Right lobe of liver (tissue), 6 donors: ENCODE data around the gene KCNIP3. TPM values are rescaled to one million over a fixed set of nuclear protein-coding genes. Genes with fewer than 3 reads are reported as not detected.

Source experiments
- ATAC-seq, 4 donors: fragments of 200-7000 bp; cut with Tn5 transposase; one replicate each; pipeline ENCODE4 v1.9.1; 2020; ENCODE audit warnings: mild to moderate bottlenecking in 4 of 4, moderate library complexity in 4 of 4
- DNase-seq, 3 donors: peaks; one replicate each; pipeline ENCODE4 v3.0.0-alpha.2; 2020
- H3K27ac ChIP-seq, 3 donors: fragments of 200-600 bp; one replicate each; pipeline ENCODE4 v1.8.0; 2022
- H3K27me3 ChIP-seq, 2 donors: fragments of 200-600 bp; one replicate each; pipeline ENCODE4 v1.8.0; 2022
- H3K36me3 ChIP-seq, 4 donors: fragments of 200-600 bp; sonication (generic) in 1 of 4; one replicate each; pipeline versions ENCODE4 v1.5.1 to v1.8.0; 2017 to 2022; ENCODE audit warnings: control low read depth in 1 of 4
- H3K4me1 ChIP-seq, 4 donors: fragments of 200-600 bp; sonication (generic) in 1 of 4; one replicate each; pipeline versions ENCODE4 v1.5.1 to v1.8.0; 2017 to 2022; ENCODE audit warnings: control low read depth in 1 of 4
- H3K4me3 ChIP-seq, 3 donors: fragments of 200-600 bp; one replicate each; pipeline ENCODE4 v1.8.0; 2022
- H3K9me3 ChIP-seq, 4 donors: fragments of 200-600 bp; sonication (generic) in 1 of 4; one replicate each; pipeline versions ENCODE4 v1.5.1 to v1.8.0; 2017 to 2022; ENCODE audit warnings: control low read depth in 1 of 4
- CTCF ChIP-seq, 4 donors: fragments of 200-600 bp in 3 of 4; fragments of 450-650 bp in 1 of 4; IDR thresholded peaks; one replicate each; pipeline versions ENCODE4 v1.5.1 to v1.8.0; 2016 to 2022; ENCODE audit warnings: antibody characterized with exemption in 4 of 4, mild to moderate bottlenecking in 2 of 4
- POLR2A ChIP-seq: fragments of 450-650 bp; IDR thresholded peaks from one replicate; pipeline ENCODE4 v1.6.1; 2017; ENCODE audit warnings: antibody characterized with exemption, mild to moderate bottlenecking
- WGBS: methylation state at CpG from one replicate; pipeline ENCODE4 v1.1.6; 2018; ENCODE audit warnings: low coverage, low lambda C conversion rate; ENCODE audit not compliant: insufficient coverage; ENCODE audit errors: missing lambda C conversion rate; 5-methylcytosine and 5-hydroxymethylcytosine counted together
- intact Hi-C, 2 donors: fragments of 100-400 bp; cut with DNase I; formaldehyde crosslinking; loops; one replicate each; pipeline versions ENCODE4 v1.11.2 to v1.14.1; 2022
- total RNA-seq, 6 experiments: library from RNA; depleted of rRNA in 2 of 6; stranded (reverse); fragments of >200 nt in 2 of 6; fragmentation: NEBNext Ultra II Directional in 3 of 6; extraction: Animal tissue kit (Norgen Biotek cat#: 25700) in 3 of 6; gene quantifications; one replicate each; pipeline versions ENCODE4 v1.1.0 to v1.2.4, GENCODE V29; 2016 to 2023
- donor health status: DM: no; HTN: yes; CAD: no.
- donor health status: DM: no; HTN: no; CAD: no.
- donor health status: DM: no; HTN: no; CAD: no.
- donor health status: DM: no; HTN: yes; CAD: no.
- donor health status: DM: no; HTN: yes; CAD: no.

The KCNIP3 gene
- total RNA-seq, 6 experiments from 2014 or later: 0.46 to 3.3 (median 1.2) TPM

GRCh38 chr2:95390881-95391321 is 93.8 kb downstream of the KCNIP3 start:
- ATAC-seq (peak in 3 of 4 donors; percentile 2 to 15 (median 5)), DNase-seq (no peak)
- Histone ChIP-seq H3K4me1 (peaks cover 0 to 54% (median 20%) of the 10 kb centered on the region in 4 donors), H3K9me3 (no peaks in the 10 kb centered on the region), H3K36me3 (no peaks in the 10 kb centered on the region), H3K4me3 (no peak overlapping the region), H3K27ac (peak overlapping the region in 2 of 3 donors; percentile 75 to 89), H3K27me3 (no peaks in the 10 kb centered on the region)
- intact Hi-C loops: no loop called here
- TF ChIP-seq CTCF (IDR thresholded peaks at IDR 0.05) (no peak), POLR2A (no peak)
- WGBS: 58% methylated on average over 3 of the region's 11 CpGs

- intact Hi-C loops: no loop called here
- H3K27ac ChIP-seq: peak overlapping the region; percentile 18 to 89 (median 53)
- peak; percentile 62 to 76 (median 74) for ATAC-seq
- peaks cover 0 to 49% (median 20%) of the 10 kb centered on the region in 4 donors for H3K4me1 ChIP-seq
- 12% methylated on average over 4 of the region's 8 CpGs for WGBS
- no peak overlapping the region for H3K4me3 ChIP-seq
- TF ChIP-seq POLR2A: no peak
- TF ChIP-seq CTCF (IDR thresholded peaks at IDR 0.05): peak in 2 of 4 donors; percentile 21 to 29
- DNase-seq: peak; percentile 67 to 95 (median 94)
- H3K27me3 ChIP-seq: no peaks in the 10 kb centered on the region
- H3K36me3 ChIP-seq: no peaks in the 10 kb centered on the region
- H3K9me3 ChIP-seq: no peaks in the 10 kb centered on the region
Measured at GRCh38 chr2:95391641-95392310, 94.6 kb downstream of the KCNIP3 start.

GRCh38 chr2:95392320-95392719 is 95.2 kb downstream of the KCNIP3 start:
- Histone ChIP-seq H3K4me1 (peaks cover 0 to 49% (median 20%) of the 10 kb centered on the region in 4 donors), H3K4me3 (no peak overlapping the region), H3K27ac (peak overlapping the region; percentile 18 to 89 (median 53)), H3K27me3 (no peaks in the 10 kb centered on the region), H3K9me3 (no peaks in the 10 kb centered on the region), H3K36me3 (no peaks in the 10 kb centered on the region)
- WGBS: 32% methylated on average over 6 of the region's 6 CpGs
- ATAC-seq (no peak), DNase-seq (no peak)
- TF ChIP-seq POLR2A: no peak
- no peak for TF ChIP-seq CTCF (IDR thresholded peaks at IDR 0.05)
- intact Hi-C loops: no loop called here

GRCh38 chr2:95392730-95393455 is 95.7 kb downstream of the KCNIP3 start:
- H3K36me3 ChIP-seq: no peaks in the 10 kb centered on the region
- DNase-seq: peak; percentile 61 to 86 (median 75)
- no peak for TF ChIP-seq POLR2A
- no peak for TF ChIP-seq CTCF (IDR thresholded peaks at IDR 0.05)
- no peaks in the 10 kb centered on the region for H3K9me3 ChIP-seq
- no peak overlapping the region for H3K4me3 ChIP-seq
- peak overlapping the region in 2 of 3 donors; percentile 53 to 89 for H3K27ac ChIP-seq
- peaks cover 0 to 49% (median 20%) of the 10 kb centered on the region in 4 donors for H3K4me1 ChIP-seq
- WGBS: 43% methylated on average over 6 of the region's 8 CpGs
- intact Hi-C loops: no loop called here
- ATAC-seq: peak; percentile 56 to 63 (median 60)
- H3K27me3 ChIP-seq: no peaks in the 10 kb centered on the region
